ENCODE measurements around the gene ZBTB20. TPM values are rescaled to one million over a fixed set of nuclear protein-coding genes. Genes with fewer than 3 reads are reported as not detected.

Gene ZBTB20
- total RNA-seq, 1 donor from 2014 or later = 32.5 TPM

DNA sequence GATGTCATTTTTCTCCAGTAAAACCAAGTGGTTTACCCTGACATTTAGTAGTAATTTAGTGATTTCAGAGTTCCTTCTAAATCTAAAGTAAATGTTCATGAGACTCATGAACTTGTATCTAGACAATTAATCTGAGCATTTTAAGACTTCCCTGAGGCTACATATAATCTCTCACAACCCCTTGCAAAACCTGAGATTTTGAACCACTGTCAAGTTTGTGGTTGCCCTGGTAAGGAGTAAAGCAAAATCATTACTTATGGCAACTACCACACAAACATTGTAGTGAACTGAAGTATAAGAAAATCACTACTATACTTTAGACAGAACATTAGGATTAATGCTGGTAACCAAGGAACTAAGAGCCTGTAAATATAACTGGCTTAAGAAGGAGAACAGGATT is 483.1 kb downstream of the ZBTB20 start:
- Histone ChIP-seq H3K36me3 (ENCODE audit: control insufficient read depth, insufficient read depth, low read length) (no peaks in the 10 kb centered on the region), H3K4me3 (ENCODE audit: low read depth, low read length) (no peak overlapping the region), H3K27me3 (ENCODE audit: control insufficient read depth, insufficient read depth, low read length) (no peaks in the 10 kb centered on the region)
- DNase-seq (ENCODE audit: low read depth) = no peak
- TF ChIP-seq, protein P1, sequence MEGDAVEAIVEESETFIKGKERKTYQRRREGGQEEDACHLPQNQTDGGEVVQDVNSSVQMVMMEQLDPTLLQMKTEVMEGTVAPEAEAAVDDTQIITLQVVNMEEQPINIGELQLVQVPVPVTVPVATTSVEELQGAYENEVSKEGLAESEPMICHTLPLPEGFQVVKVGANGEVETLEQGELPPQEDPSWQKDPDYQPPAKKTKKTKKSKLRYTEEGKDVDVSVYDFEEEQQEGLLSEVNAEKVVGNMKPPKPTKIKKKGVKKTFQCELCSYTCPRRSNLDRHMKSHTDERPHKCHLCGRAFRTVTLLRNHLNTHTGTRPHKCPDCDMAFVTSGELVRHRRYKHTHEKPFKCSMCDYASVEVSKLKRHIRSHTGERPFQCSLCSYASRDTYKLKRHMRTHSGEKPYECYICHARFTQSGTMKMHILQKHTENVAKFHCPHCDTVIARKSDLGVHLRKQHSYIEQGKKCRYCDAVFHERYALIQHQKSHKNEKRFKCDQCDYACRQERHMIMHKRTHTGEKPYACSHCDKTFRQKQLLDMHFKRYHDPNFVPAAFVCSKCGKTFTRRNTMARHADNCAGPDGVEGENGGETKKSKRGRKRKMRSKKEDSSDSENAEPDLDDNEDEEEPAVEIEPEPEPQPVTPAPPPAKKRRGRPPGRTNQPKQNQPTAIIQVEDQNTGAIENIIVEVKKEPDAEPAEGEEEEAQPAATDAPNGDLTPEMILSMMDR (IDR thresholded peaks at IDR 0.05; ENCODE audit: insufficient read depth, low read length, poor library complexity, severe bottlenecking) = no peak

DNA sequence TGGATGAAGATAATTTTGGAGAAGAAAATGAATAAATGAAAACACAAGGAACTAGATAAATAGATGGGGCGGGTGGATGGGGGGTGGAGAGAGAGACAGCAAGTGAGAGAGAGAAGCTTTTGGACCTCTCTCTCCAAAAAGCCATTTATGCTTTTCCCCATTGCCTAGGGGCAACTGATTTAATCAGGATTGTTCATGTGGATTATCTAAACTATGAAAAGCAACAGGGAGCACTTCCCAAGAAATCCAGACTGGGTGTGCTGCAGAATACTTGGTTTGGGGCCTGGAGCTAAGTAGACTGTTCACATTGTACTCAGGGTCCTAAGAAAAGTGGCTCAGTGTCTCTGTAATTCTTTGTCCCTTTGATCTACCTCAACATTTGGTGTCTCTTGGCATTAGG is 486.3 kb downstream of the ZBTB20 start:
- Histone ChIP-seq H3K36me3 (ENCODE audit: control insufficient read depth, insufficient read depth, low read length) (no peaks in the 10 kb centered on the region), H3K27me3 (ENCODE audit: control insufficient read depth, insufficient read depth, low read length) (no peaks in the 10 kb centered on the region)
- TF ChIP-seq, protein P1 (IDR thresholded peaks at IDR 0.05; ENCODE audit: insufficient read depth, low read length, poor library complexity, severe bottlenecking) = no peak

DNA sequence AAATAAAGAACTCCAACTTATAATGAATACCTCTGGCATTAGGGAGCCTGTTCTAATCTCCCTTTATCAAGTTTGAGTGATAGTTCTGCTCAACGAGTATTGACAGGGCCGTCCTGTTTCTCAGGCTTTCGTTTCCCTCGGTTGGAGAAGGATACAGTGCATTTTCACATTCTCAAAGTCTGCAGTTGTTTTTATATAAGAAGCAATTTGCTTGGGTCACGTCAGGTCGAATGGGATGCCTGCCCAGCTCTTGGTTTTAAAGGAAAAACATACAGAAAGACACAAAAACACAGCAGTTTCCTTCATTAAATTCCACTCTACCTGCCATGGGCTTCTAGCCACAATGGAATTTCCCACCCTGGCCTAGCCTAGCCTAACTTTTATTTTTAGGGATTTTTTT is 487.0 kb downstream of the ZBTB20 start:
- no peaks in the 10 kb centered on the region for H3K27me3 ChIP-seq (ENCODE audit: control insufficient read depth, insufficient read depth, low read length)
- no peak for DNase-seq (ENCODE audit: low read depth)
- TF ChIP-seq, protein P1 (IDR thresholded peaks at IDR 0.05; ENCODE audit: insufficient read depth, low read length, poor library complexity, severe bottlenecking) = no peak
- no peaks in the 10 kb centered on the region for H3K36me3 ChIP-seq (ENCODE audit: control insufficient read depth, insufficient read depth, low read length)
- H3K4me3 ChIP-seq (ENCODE audit: low read depth, low read length) = no peak overlapping the region

More for the DNA sequence above, 486.3 kb downstream of the ZBTB20 start:
- no peak for DNase-seq (ENCODE audit: low read depth)
- no peak overlapping the region for H3K4me3 ChIP-seq (ENCODE audit: low read depth, low read length)

DNA sequence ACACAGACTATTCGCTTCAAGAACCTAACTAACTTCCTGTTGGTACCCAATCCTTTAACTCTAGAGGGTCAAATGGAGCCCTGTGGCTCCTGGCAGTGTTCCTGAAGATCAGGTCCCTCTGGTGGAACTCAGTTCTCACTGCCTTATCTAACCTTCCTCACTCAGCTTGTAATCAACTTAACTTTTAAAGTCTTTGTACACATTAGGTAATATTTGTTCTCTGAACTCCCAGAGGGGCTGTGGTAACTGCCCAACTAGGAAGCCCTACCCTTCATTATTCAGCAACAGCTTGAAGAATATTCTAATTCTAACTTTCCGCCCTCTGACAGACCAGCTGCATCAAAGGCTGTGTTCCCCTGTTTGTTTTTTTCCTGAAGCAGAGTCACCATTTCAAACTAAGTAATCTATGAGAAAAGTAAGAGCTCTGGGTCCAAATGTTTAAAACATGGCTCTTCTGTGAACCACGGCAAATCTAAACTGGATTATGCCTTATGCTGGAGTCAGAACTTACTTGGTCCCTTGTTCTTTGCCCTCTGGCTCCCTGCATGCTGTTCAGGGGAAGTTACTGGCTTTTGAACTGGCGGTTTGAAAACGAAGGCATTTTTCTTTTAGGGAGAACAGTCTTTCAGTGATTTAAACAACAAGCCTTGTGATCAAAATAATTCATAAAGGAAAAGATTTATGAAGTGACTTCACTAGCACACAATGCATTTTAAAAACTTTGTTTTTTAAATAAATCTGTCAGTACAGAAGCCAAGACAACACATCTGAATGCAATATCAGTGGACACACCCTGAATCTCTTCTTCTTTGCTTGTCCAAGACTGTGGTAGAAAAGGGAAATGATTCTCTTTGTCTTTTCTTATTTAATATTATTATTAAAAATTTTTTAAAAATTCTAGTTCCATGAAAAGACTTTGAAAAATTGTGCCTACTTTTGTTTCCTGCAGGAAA is 487.7 kb downstream of the ZBTB20 start:
- no peak for DNase-seq (ENCODE audit: low read depth)
- TF ChIP-seq, protein P1 (IDR thresholded peaks at IDR 0.05; ENCODE audit: insufficient read depth, low read length, poor library complexity, severe bottlenecking) = no peak
- Histone ChIP-seq H3K27me3 (ENCODE audit: control insufficient read depth, insufficient read depth, low read length) (no peaks in the 10 kb centered on the region), H3K36me3 (ENCODE audit: control insufficient read depth, insufficient read depth, low read length) (no peaks in the 10 kb centered on the region), H3K4me3 (ENCODE audit: low read depth, low read length) (no peak overlapping the region)

DNA sequence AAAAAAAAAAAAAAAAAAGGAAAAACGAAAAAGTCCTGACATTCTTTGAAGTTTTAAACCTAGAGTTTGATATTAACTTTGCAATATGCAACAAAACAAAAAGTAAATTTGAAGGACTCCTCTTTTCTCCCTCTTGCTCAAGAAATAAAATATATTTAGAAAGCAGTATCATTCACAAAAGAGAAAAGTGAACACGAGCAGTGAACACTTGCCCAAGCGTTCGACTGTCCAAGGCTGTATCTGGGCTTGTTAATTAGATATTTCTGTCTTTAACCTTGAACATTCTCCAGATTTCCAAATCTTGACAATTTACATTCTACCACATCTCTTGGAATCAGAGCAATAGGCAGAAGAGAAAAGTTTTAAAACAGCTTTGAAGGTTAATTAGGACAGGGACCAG is 495.5 kb downstream of the ZBTB20 start:
- TF ChIP-seq, protein P1 (IDR thresholded peaks at IDR 0.05; ENCODE audit: insufficient read depth, low read length, poor library complexity, severe bottlenecking) = no peak
- Histone ChIP-seq H3K36me3 (ENCODE audit: control insufficient read depth, insufficient read depth, low read length) (no peaks in the 10 kb centered on the region), H3K27me3 (ENCODE audit: control insufficient read depth, insufficient read depth, low read length) (no peaks in the 10 kb centered on the region), H3K4me3 (ENCODE audit: low read depth, low read length) (no peak overlapping the region)
- DNase-seq (ENCODE audit: low read depth) = no peak
